ENCODE measurements around the gene MMP24. TPM values are rescaled to one million over a fixed set of nuclear protein-coding genes. Genes with fewer than 3 reads are reported as not detected.

Gene MMP24
- total and polyA plus RNA-seq, 2 of the 13 experiments (the other 11 are each of a cell fraction or from before 2014, with no cell fraction given) = 0.29 to 0.35 TPM

DNA sequence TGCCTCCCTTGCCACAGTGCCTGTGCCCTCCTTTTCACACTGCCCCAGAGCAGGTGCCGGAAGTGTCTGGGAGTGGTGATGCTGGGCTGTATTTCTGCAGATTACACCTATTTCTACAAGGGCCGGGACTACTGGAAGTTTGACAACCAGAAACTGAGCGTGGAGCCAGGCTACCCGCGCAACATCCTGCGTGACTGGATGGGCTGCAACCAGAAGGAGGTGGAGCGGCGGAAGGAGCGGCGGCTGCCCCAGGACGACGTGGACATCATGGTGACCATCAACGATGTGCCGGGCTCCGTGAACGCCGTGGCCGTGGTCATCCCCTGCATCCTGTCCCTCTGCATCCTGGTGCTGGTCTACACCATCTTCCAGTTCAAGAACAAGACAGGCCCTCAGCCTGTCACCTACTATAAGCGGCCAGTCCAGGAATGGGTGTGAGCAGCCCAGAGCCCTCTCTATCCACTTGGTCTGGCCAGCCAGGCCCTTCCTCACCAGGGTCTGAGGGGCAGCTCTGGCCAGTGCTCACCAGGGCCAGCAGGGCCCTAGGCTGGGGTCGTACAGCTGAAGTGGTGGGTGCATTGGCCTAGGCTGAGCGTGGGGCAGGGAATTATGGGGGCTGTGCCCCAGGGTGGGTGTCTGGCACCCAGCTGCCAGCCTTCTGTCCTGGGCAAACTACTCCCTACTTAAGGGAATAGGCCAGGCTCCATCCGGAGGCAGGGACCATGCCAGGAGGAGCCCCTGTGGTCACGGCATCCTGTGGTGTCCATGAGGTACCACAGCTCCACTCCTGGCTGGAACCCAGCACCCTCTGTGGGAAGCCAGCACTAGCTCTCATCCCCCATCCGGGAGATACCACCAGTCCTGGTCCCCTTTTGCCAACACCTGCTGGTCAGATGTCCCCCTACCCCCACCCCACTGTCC lies 47.9 kb downstream of the MMP24 start (continued):
- no peak for TF ChIP-seq ZNF44 (CRISPR knock-in tag; IDR thresholded peaks at IDR 0.05)
- no peak for TF ChIP-seq ZNF468 (CRISPR knock-in tag; IDR thresholded peaks at IDR 0.05)
- TF ChIP-seq GATAD1 (CRISPR knock-in tag; IDR thresholded peaks at IDR 0.05) = no peak
- no peak for TF ChIP-seq HDAC1 (CRISPR knock-in tag; IDR thresholded peaks at IDR 0.05)
- TF ChIP-seq NONO (IDR thresholded peaks at IDR 0.05) = no peak
- TF ChIP-seq NONO (CRISPR knock-in tag; conservative IDR thresholded peaks at IDR 0.05) = peak; percentile 41; the same call in 1 of the 2 replicates
- no peak for TF ChIP-seq JUNB (CRISPR knock-in tag; IDR thresholded peaks at IDR 0.05; ENCODE audit: borderline replicate concordance)
- TF ChIP-seq KDM5B (CRISPR knock-in tag; IDR thresholded peaks at IDR 0.05; ENCODE audit: borderline replicate concordance) = 0 out of 2 replicates have a peak, but pooled peaks have one; percentile 47
- TF ChIP-seq AGO1 (IDR thresholded peaks at IDR 0.05; ENCODE audit: low read depth, low read length, poor library complexity, severe bottlenecking) = peak; percentile 85
- TF ChIP-seq, protein P1, sequence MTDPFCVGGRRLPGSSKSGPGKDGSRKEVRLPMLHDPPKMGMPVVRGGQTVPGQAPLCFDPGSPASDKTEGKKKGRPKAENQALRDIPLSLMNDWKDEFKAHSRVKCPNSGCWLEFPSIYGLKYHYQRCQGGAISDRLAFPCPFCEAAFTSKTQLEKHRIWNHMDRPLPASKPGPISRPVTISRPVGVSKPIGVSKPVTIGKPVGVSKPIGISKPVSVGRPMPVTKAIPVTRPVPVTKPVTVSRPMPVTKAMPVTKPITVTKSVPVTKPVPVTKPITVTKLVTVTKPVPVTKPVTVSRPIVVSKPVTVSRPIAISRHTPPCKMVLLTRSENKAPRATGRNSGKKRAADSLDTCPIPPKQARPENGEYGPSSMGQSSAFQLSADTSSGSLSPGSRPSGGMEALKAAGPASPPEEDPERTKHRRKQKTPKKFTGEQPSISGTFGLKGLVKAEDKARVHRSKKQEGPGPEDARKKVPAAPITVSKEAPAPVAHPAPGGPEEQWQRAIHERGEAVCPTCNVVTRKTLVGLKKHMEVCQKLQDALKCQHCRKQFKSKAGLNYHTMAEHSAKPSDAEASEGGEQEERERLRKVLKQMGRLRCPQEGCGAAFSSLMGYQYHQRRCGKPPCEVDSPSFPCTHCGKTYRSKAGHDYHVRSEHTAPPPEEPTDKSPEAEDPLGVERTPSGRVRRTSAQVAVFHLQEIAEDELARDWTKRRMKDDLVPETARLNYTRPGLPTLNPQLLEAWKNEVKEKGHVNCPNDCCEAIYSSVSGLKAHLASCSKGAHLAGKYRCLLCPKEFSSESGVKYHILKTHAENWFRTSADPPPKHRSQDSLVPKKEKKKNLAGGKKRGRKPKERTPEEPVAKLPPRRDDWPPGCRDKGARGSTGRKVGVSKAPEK (CRISPR knock-in tag; IDR thresholded peaks at IDR 0.05; ENCODE audit: borderline replicate concordance) = 0 out of 2 replicates have a peak, but pooled peaks have one; percentile 67
- no peak for TF ChIP-seq ZNF383 (CRISPR knock-in tag; IDR thresholded peaks at IDR 0.05; ENCODE audit: borderline replicate concordance)
- no peak for TF ChIP-seq ZNF124 (CRISPR knock-in tag; IDR thresholded peaks at IDR 0.05)
- 0 out of 2 replicates have a peak, but pooled peaks have one; percentile 16 for TF ChIP-seq SP4 (CRISPR knock-in tag; IDR thresholded peaks at IDR 0.05)
- no peak for TF ChIP-seq ZBTB20 (CRISPR knock-in tag; IDR thresholded peaks at IDR 0.05; ENCODE audit: borderline replicate concordance, low read depth)
- TF ChIP-seq RBFOX2 (IDR thresholded peaks at IDR 0.05; ENCODE audit: low read depth, low read length) = peak; percentile 49; the same call in 1 of the 2 replicates
- TF ChIP-seq ARNT (IDR thresholded peaks at IDR 0.05) = no peak
- 0 out of 2 replicates have a peak, but pooled peaks have one; percentile 35 for TF ChIP-seq BRD4 (CRISPR knock-in tag; IDR thresholded peaks at IDR 0.05)
- TF ChIP-seq HNRNPL (IDR thresholded peaks at IDR 0.05; ENCODE audit: low read depth, low read length) = 0 out of 2 replicates have a peak, but pooled peaks have one; percentile 33
- TF ChIP-seq ZNF24 (IDR thresholded peaks at IDR 0.05) = no peak
- no peak for TF ChIP-seq KDM6A (CRISPR knock-in tag; IDR thresholded peaks at IDR 0.05; ENCODE audit: low read depth)
- TF ChIP-seq, protein P2, sequence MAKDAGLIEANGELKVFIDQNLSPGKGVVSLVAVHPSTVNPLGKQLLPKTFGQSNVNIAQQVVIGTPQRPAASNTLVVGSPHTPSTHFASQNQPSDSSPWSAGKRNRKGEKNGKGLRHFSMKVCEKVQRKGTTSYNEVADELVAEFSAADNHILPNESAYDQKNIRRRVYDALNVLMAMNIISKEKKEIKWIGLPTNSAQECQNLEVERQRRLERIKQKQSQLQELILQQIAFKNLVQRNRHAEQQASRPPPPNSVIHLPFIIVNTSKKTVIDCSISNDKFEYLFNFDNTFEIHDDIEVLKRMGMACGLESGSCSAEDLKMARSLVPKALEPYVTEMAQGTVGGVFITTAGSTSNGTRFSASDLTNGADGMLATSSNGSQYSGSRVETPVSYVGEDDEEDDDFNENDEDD (CRISPR knock-in tag; IDR thresholded peaks at IDR 0.05; ENCODE audit: borderline replicate concordance) = no peak
- TF ChIP-seq, protein P3, sequence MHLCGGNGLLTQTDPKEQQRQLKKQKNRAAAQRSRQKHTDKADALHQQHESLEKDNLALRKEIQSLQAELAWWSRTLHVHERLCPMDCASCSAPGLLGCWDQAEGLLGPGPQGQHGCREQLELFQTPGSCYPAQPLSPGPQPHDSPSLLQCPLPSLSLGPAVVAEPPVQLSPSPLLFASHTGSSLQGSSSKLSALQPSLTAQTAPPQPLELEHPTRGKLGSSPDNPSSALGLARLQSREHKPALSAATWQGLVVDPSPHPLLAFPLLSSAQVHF (CRISPR knock-in tag; IDR thresholded peaks at IDR 0.05) = 0 out of 2 replicates have a peak, but pooled peaks have one; percentile 30
- no peak for TF ChIP-seq RFX3 (CRISPR knock-in tag; IDR thresholded peaks at IDR 0.05)
- TF ChIP-seq KMT2B (CRISPR knock-in tag; IDR thresholded peaks at IDR 0.05) = no peak
- TF ChIP-seq MXI1 (IDR thresholded peaks at IDR 0.05; ENCODE audit: borderline replicate concordance, low read depth, low read length) = no peak
- TF ChIP-seq PAF1 (CRISPR knock-in tag; IDR thresholded peaks at IDR 0.05) = peak; percentile 11; the same call in 1 of the 2 replicates
- no peak for TF ChIP-seq ZNF629 (CRISPR knock-in tag; conservative IDR thresholded peaks at IDR 0.05)
- TF ChIP-seq POLR2AphosphoS5 (IDR thresholded peaks at IDR 0.05; ENCODE audit: low read depth, low read length) = peak; percentile 43; the same call in 1 of the 2 replicates

All from HepG2 (cell line).